GM21526 (cell line): ENCODE results near the gene MEG3.

Source experiments
- ATAC-seq: cut with Tn5 transposase; IDR thresholded peaks from one replicate; pipeline ENCODE4 v1.9.1; 2021; ENCODE audit warnings: moderate library complexity; ENCODE audit not compliant: unreplicated experiment, low FRiP score

The MEG3 gene

DNA sequence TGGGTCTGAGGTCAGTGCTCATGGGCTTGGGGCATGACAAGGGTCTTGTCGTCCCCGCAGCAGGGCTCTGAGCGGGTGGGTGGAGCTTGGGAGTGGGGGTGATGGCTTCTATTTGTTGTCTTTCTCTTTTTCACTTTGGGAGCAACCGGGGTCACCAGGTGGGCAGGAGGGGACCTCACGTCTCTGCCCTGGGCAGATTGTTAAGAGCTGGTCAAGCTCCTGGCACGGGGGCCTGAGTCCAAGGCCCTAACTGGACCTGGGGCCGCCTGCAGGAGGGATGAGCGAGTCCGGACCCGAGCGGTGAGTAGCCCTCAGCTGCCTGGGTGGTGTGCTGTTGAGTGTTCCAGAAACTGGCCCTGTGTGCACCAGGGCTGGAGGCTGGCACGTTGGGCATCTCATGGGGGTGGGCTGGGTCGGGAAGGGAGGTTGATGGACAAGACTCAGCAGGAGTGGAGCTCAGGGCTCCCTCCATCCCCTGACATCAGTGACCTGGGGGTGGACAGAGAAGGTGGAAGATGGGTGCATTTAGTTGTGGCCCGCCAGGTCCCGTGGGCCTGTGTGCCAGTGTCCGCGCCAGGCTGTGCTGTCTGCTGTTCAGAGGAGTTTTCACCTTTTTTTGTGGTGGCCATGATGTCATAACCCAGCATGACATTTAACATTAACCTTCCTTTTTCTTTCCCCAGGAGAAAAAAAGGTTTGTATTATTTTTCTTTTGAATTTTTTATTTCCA, 50.1 kb downstream of the MEG3 start:
- ATAC-seq: no peak

DNA sequence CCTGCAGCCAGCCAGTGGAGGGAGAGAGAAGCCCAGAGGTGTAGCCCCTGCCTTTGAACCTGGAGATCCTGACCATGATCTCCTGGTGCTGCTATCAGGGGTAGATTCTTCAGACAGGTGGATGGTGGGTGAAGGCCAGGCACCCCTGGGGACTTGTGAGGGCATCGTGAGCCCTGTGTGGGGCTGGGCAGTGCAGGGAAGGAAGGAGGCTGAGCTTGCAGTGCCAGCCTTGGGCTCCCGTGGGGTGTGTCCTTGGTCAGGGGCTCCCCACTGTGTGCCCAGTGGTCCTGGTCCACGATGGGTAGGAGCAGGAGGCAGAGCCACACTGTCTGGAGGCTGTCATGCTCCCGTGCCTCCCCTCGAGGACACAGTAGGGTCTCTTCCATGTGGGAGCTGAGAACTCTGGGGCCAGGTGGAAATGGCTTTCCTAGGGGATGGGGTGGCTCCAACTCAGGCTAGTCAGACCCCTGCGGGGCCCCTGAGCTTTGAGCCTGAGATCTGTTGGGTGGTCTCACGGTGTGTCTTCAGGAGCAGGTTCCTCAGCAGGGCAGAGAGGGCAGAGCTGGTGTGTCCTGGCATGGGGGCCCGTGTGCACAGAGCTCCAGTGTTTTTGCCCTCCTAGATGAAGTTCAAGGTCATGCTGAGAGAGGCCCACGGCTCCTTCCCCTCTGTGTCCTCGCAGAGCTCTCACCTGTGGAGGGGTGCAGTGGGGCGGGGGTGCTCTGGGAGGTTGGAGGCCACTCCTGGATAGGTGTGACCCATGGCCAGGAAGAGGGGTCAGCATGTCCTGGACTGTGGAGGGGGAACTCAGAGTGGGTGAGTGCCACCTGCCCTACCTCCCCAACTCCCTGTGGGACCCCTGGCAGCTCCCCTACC, 52.6 kb downstream of the MEG3 start:
- no peak for ATAC-seq

DNA sequence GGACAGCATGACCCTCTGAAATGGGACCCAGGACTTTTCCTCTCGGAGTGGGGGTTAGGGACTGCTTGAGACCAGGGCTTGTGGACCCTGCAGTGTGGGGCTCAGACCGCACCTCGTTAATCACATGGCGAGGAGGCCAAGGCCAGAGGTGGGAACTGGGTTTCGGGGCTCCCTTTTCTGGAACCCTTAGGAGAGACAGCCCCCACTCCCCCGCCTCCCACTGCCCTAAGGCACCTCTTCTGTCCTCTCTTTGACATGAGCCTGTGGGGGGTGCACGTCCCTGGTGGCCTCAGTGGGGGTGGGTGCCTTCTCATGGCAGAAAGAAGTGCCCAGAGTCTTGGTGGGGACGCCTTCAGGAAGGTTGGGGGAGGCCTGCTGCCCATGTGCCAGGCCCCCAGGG, 53.3 kb downstream of the MEG3 start:
- ATAC-seq: no peak

DNA sequence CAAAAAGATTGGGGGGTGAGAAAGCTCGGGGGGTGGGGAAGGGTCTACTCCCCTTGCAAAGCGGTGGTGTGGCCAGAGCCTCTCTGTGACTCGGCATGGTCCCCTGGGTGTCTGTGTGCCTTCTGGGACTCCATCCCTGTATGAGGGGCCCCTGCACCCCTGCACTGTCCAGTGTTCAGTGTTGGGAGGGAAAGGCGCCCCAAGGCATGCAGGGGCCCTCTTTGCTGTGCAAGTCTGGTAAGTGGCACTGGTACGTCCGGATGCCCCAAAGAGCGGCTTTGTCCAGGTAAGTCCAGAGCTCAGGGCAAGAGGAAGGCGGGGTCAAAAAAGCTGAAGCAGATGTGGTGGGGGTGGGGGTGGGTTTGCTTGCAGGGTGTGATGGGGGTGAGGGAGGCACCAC, 53.9 kb downstream of the MEG3 start:
- no peak for ATAC-seq

DNA sequence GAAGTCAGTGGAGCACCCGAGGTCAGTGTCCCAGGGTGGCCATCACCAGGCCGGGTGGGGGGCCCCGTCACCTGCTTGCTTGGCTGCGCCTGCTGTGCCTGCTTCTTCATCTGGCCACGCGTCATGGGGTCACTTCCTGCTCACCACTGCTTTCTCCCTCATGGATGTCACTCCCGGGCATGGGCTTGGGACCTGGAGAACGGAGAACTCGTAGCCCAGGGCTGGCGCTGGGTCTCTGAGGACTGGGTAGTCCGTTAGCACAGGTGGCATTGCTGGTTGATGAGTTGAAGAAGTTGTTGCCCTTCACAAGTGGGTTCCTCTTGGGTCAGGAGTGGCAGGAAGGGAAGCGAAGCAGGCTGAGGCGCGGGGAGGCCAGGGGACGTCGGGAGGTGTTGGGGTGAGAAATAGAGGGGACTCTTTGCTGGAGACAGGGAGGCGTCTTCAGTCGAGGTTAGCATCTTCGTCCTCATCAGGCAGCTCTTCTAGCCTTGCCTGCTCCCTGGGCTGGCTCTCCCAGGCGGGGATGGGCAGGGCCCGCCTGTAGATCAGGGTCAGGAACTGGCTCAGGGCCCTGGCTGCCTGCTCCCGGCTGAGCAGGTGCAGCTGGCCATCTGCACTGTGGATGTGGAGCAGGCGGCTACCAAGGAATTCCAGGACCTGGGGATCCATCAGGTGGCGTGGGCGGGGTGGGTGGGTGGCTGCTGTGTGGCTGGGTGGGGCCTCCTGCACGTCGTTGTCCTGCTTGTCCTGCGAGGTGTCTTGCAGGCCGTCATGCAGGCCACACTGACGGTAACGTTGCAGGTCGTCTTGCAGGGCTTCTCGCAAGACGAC, 54.6 kb downstream of the MEG3 start:
- no peak for ATAC-seq

DNA sequence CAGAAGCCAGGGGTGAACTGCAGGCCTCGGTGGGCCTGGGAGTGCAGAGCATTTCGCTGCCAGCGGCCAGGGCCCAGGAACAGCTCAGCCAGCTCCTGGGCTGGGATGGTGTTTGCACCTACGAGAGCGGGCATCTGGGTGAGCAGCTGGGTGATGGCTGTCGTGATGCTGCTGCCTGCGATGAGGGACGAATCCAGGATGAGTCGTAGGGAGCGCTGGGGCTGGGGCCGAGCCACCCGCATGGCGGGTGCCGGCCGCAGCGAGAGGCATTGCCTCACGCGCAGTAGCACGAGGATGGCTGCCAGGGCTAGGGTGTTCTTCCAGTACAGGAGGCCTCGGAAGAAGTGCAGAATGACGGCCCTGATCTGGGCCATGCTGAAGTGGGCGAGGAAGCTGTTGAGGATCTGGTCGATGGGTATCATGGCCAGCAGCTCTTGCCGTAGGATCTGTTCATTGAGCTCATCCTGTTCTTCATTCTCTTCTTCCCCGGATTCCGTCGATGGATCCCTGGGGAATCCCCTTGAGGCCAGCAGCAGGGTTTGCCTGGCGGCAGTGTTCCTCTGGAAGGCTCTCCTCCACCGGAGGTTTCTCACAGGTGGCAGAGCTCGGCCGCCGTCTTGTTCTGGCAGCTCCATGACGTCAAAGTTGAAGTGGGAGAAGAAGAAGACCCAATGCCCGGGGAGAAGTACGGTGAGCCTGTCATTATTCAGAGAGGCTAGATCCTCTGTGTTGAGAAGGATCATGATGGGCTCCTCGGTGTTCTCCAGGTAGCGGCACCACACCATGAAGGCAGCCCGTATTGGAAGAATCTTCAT, 55.5 kb downstream of the MEG3 start:
- ATAC-seq: no peak

DNA sequence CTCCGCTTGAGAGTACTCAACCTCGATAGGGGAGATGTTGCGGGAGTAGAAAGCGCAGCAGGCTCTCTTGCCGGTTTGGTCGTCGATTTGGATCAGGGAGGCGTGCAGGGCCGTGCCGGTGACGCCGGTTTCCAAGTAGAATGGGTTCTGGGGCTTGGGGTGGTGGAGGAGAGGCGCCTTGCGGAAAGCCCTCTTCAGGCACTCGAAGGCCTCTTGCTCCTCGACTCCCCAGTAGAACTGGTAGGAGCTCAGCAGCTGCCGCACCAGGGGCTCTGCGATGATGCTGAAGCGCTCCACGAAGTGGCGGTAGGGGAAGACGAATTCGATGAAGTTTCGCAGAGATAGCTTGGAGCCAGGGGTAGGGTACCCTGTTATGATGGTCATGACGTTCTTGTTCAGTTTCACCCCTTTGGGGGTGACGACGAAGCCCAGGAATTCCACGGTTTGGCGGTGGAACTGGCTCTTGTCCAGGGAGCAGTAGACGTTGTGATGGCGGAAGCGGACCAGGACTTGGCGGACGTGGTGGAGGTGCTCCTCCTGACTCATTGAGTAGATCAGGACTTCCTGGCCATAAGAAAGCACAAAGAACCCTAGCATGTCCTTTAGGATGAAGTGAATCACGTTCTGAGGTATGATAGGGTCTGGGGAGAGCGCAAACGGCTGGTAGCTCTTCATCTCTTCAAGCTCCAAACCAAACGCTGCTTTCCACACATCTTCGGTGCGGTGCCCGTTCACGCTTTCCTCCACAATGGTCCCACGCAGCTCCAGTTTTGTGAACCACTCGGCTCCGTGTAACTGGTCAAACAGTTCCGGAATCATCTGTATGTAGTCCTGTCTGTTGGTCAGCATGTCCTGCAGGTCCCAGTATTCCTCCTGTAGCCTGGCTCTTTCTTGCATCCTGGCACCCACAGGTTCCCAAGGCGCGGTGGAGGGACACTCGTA, 56.4 kb downstream of the MEG3 start:
- ATAC-seq: no peak

DNA sequence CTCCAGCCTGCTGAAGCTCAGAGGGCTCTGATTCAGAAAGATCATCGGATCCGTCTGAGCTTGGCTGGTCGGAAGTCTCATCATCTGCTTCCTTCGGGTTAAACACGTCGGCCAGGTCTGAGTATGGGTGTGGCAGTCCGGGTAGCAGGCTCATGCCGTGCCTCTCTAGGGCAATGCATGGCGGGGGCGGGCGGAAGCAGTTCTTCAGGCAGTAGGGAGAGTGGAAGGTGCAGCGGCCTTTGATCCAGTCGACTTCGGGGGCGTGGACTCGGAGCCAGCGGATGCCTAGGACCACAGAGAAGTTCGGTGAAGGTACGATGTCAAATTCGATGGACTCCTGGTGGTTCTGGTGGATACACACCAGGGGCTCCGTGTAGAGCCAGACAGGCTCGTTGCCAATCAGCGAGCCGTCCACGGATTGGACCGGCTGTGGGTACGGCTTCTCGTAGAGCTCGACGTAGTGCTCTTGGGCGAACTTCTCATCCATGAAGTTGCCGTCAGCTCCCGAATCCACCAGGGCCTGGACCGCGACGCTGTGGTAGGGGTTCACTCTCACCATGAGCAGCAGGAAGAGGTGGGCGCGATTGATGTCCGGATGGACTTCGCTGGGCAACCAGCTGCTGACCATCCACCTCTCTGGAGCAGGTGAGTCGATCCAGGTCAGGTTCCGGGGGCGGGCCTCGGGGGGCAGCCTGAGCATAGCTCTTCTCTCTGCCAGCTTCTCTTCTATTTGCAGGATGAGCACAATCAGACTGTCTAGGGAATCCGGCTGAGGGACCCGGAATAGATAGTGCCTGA, 57.3 kb downstream of the MEG3 start:
- no peak for ATAC-seq

DNA sequence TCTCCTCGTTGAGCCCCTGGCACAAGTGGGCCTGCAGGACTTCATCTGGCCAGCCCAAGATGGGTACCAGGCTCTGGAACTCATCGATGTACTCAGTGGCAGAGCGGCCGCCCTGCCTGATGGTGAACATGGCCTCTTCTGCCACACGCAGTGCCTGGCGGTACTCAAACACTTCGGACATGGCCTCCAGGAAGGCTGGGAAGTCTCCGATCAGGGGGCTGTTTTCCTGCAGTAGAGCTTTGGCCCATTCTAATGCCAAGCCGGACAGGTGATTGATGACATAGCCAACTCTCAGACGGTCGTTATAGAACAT, 57.8 kb downstream of the MEG3 start:
- ATAC-seq: no peak

DNA sequence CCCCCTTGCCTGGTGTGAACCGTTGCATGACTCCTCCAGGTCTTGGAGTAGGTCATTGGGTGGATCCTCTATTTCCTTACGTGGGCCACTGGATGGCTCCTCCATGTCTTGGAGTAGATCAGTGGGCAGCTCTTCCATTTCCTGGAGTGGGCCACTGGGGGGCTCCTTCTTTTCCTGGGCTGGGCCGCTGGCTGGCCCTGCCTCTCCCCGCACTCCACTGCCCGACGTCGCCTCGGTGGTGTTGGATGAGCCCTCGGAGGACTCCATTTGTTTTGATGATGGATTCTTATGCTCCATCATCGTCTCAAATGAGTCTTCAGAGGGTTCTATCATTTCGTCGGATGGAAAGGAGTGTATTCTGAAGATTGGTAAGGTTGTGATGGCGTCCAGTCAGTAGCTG, 58.5 kb downstream of the MEG3 start:
- no peak for ATAC-seq

DNA sequence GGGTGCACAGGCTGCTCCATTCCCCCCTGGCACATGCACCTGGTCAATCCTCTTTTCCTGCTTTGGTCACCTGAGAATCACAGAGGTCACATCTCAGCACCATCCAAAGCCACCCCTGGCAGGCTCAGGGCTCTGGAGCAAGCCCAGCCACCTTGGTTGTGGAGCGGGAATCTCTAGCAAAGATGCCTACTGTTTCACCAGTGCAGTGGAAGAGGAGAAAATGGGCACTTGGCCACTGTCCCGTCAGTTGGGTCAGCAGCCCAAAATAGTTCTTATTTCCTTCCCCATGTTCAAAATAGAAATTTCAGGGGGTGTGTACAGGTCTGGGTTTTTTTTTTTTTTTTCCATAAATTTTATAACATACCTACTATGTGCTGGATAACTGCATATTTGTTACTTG, 59.3 kb downstream of the MEG3 start:
- ATAC-seq: no peak

DNA sequence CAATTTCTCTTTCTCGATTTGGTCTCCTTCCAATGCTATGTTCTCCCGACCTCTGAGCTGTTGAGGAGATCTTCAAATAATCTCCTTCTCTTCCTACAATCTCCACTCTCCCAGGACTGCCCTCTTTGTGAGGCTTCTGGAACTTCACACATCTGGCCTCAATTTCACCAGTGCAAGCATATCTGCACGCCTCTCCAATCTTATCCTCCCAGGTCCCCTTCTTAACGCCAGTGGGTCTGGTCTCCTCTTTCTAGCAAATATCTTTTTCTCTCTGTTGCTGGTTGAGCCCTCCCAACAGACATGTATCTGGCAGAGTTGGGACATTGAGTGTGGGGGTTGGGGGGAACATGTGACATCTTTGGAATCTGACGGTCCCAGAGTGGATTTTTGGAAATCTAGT, 59.7 kb downstream of the MEG3 start:
- no peak for ATAC-seq

DNA sequence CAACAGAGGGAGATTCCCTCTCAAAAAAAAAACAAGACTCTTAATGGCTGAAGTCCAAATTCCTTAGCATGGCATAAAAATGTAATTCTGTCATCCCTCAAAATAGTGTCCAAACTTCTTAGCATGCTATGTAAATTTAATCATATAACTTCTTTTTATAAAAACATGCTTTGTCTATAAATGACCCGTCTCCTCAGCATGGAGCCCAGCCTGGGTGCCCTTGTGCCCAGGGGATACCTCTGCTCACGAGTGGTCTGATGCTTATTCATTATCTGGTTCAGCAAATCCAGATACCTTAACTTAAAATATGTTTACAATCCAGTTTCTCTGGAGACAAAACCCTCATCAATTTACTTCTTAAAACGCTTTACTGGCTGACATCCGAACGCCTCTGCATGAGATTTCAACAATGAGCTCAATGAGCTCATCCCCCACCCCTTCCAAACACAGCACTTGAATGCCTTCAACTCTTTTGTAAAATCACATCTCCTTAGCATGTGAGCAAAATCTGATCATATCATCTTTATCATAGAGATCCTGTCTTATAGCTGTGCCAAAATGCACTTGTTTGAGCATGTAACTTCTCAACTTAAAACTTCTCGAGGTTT, 61.9 kb downstream of the MEG3 start:
- no peak for ATAC-seq

DNA sequence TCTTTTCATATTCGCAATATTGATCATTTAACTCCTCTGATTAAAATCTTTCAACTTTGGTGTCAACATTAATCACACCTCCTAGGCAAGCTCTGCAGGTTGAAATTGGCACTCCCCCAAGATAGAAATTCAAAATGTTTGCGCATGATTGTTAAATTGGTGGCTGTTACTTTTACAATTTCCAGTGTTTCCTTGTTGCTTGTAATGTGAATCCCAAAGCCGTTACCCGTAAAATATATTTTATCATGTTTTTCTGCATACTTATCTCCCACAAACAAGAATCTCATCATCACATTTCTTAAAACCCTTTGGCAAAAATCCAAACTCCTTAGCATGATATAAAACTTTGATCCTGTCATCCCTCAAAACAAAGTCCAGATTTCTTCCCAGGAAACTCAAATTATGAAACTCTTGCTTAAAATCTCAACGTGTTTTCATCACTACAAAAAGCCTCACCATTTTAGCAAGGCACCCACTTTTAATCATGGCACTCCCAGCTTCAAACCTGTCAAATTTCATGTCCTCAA, 62.9 kb downstream of the MEG3 start:
- no peak for ATAC-seq

DNA sequence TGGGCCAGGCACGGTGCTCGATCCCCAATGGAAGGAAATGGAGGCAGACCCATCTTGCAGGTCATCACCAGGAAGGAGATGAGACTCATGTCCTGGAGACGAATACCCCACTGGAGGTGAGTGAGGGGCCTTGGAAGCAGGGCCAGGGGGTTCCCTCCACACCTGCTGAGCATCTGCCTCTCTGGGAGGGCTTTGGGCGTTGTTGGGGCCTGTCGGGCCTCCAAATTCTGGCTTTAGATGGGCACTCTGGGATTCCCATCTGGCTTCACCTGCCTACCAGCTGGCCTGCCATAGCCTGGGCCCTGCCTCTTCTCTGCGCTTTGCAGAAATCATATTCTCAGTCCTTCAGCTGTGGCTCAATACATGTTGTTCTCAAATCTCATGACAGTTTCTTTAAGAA, 63.7 kb downstream of the MEG3 start:
- ATAC-seq: no peak

DNA sequence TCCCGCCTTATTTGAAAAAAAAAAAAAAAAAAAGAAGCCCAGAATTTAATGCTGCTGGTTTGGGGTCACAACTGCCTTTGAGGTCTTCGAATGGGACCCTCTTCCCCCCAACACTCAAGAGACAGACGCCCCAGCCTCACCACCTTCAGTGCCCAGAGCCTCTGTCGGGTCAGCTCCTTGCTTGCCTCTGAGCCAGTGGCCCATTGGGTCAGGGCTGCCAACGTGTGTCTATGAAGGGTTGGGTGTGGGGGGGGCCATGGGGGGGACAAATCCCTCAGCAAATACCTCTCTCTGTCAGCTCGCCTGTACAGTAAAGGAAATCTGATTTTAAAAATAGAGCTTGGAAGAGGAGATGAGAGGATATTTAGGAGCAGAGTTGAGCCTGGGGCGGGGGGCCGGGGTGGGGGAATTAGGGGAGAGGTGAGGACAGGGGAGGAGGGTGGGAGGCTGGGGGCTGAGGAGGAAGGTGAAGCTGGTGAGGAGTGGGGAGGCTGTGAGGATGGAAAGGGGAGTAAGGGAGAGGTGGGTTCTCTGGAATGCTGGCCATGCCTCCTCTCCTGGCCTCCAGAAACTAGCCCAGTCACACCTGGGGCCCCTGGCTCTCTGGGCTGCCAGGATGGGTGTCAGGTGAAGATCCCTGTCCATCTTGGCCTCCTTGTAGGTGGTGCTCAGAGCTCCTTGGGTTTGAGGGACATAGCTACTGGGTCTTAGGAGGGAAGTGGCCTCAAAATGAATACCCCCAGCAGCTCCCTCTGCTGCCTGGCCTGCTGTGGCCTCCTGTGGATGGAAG, 64.3 kb downstream of the MEG3 start:
- no peak for ATAC-seq

DNA sequence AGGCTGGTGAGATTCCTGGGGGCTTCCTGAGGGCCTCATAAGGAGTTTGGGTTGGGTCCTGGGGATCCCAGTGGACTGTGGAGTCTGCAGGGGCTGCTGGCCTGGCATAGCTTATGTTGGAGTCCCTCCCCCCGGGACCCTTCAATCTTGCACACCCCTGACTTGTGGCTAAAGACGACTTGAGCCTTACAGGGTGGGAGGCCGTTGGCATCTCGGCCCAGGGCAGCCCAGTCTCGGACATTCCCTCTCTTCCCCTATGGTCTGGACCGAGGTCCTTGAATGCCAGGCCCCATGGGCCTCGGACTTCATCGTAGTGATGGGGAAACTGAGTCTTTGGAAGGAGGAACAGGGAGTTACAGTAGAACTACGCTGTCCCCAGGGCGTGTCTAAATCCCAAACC, 65.1 kb downstream of the MEG3 start:
- no peak for ATAC-seq
